Keratinocyte (primary cell): Measurements from ENCODE around the gene STOML3. TPM values are rescaled to one million over a fixed set of nuclear protein-coding genes. Genes with fewer than 3 reads are reported as not detected.

Experiments used
- DNase-seq: peaks from one replicate; pipeline ENCODE4 v3.0.0-alpha.2; 2011; ENCODE audit warnings: low read depth, missing footprints, low spot score
- FAIRE-seq: peaks from 2 replicates; lab custom pipeline; 2011; peaks lifted over from hg19 to GRCh38; lab: Jason Lieb, UNC
- H2AFZ ChIP-seq: 2 replicates; pipeline ENCODE4 v1.6.0; 2012; ENCODE audit warnings: low read length, control low read depth, inconsistent platforms; ENCODE audit not compliant: control insufficient read depth
- H3K27ac ChIP-seq: 2 replicates; pipeline ENCODE4 v1.5.1; 2011; ENCODE audit warnings: low read length; ENCODE audit not compliant: control insufficient read depth, insufficient read depth
- H3K27me3 ChIP-seq: 3 replicates; pipeline ENCODE4 v1.6.0; 2011; ENCODE audit warnings: low read length; ENCODE audit not compliant: control insufficient read depth, insufficient read depth; ENCODE audit errors: extremely low read depth
- H3K36me3 ChIP-seq, 2 experiments: 2 replicates in 1 of 2; 3 replicates in 1 of 2; pipeline ENCODE4 v1.5.1; 2011; ENCODE audit warnings: low read length in 2 of 2, mild to moderate bottlenecking in 1 of 2; ENCODE audit not compliant: control insufficient read depth in 2 of 2, insufficient read depth in 2 of 2; ENCODE audit errors: extremely low read depth in 1 of 2
- H3K4me1 ChIP-seq: 3 replicates; pipeline ENCODE4 v1.5.1; 2011; ENCODE audit warnings: low read length; ENCODE audit not compliant: control insufficient read depth, insufficient read depth; ENCODE audit errors: extremely low read depth
- H3K4me2 ChIP-seq: 3 replicates; pipeline ENCODE4 v1.6.0; 2011; ENCODE audit warnings: low read depth, low read length; ENCODE audit not compliant: control insufficient read depth, insufficient read depth; ENCODE audit errors: extremely low read depth
- H3K4me3 ChIP-seq, 3 experiments: fragments of 200-600 bp in 1 of 3; sonication (generic) in 1 of 3; 2 replicates in 2 of 3; 3 replicates in 1 of 3; pipeline ENCODE4 v1.5.1; 2011 to 2016; ENCODE audit warnings: low read length in 3 of 3, mild to moderate bottlenecking in 3 of 3, control low read depth in 2 of 3, inconsistent platforms in 1 of 3, low read depth in 1 of 3, mixed read lengths in 1 of 3, mixed run types in 1 of 3, moderate library complexity in 1 of 3; ENCODE audit not compliant: control insufficient read depth in 2 of 3, insufficient read depth in 2 of 3; ENCODE audit errors: extremely low read depth in 1 of 3
- H3K79me2 ChIP-seq: 2 replicates; pipeline ENCODE4 v1.6.0; 2012; ENCODE audit warnings: low read length; ENCODE audit not compliant: control insufficient read depth, insufficient read depth
- H3K9ac ChIP-seq: 3 replicates; pipeline ENCODE4 v1.6.0; 2011; ENCODE audit warnings: low read length; ENCODE audit not compliant: control insufficient read depth, insufficient read depth; ENCODE audit errors: extremely low read depth
- H3K9me1 ChIP-seq: 3 replicates; pipeline ENCODE4 v1.6.0; 2011; ENCODE audit warnings: low read length; ENCODE audit not compliant: control insufficient read depth, insufficient read depth; ENCODE audit errors: extremely low read depth
- H3K9me3 ChIP-seq: 2 replicates; pipeline ENCODE4 v1.5.1; 2012; ENCODE audit warnings: low read depth, low read length; ENCODE audit not compliant: control insufficient read depth
- H4K20me1 ChIP-seq: 3 replicates; pipeline ENCODE4 v1.6.0; 2011; ENCODE audit warnings: low read length; ENCODE audit not compliant: control insufficient read depth, insufficient read depth; ENCODE audit errors: extremely low read depth
- EZH2 ChIP-seq: IDR thresholded peaks from one replicate; pipeline ENCODE4 v1.6.1; 2012; ENCODE audit warnings: inconsistent platforms, mild to moderate bottlenecking, low read length, moderate library complexity
- dilution Hi-C: fragments of 300-500 bp; cut with MboI; formaldehyde crosslinking; loops from one replicate; pipeline ENCODE4 v1.7.0; 2020; ENCODE audit warnings: low sequenced_read_pairs; ENCODE audit not compliant: extremely low pct_ligation_motif_present
- polyA plus RNA-seq, 5 experiments: library from polyadenylated mRNA; depleted of rRNA in 3 of 5; stranded (reverse) in 3 of 5; stranded (forward) in 1 of 5; unstranded in 1 of 5; fragments of >200 nt; gene quantifications; 1 replicate in 1 of 5; 2 replicates in 3 of 5; 3 replicates in 1 of 5; pipeline versions ENCODE4 v1.2.1 to v1.2.3, GENCODE V29; 2011 to 2012; ENCODE audit warnings: missing spikeins in 2 of 5, low read depth in 1 of 5, low replicate concordance in 1 of 5
- TF ChIP-seq, protein P1 (sequence below), 3 experiments: IDR thresholded peaks in 1 of 3; conservative IDR thresholded peaks in 1 of 3; optimal IDR thresholded peaks in 1 of 3; 2 replicates in 2 of 3; 3 replicates in 1 of 3; pipeline versions ENCODE3 to v1.5.1; 2011; ENCODE audit warnings: low read length in 3 of 3, mild to moderate bottlenecking in 3 of 3, moderate library complexity in 2 of 3, control low read depth in 1 of 3, inconsistent platforms in 1 of 3; ENCODE audit not compliant: insufficient read depth in 2 of 3; ENCODE audit errors: extremely low read depth in 1 of 3

Gene STOML3
- polyA plus RNA-seq, 1 donor (not counting 4 experiments of a cell fraction or from before 2014, with no cell fraction given), result not detected

DNA sequence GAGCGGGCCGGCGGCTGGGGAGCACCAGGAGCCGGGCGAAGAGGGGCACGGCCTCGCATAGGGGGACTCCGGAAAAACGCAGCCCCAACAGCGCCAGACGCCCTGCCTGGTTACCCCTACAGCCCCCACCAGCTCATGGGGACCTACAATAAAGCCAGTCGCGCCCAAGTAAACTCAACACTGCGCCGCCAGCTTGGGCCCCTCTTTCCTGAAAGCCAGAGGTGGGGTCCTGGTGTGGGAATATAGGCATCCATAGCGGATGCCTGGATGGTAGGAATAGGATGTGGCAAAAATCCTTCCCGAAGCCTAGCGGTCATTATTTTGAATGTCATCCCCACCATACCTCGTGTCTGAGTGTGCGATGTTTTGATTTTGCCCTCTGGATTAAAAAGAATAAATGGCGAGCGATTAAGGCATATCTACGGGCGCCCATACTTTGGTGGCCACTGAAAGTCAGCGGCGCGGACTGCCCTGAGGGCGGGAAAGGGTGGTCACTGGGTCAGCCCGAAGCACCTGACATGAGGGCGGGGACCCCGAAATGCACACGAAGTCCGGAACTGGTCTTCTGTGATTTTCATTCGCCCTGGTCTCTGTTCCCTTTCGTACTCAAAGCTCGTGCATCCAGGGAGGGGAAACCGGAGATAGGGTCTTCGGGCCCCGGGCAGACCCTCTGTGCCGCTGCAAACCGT, 47.4 kb upstream of the STOML3 start, which contains the start of the genes NHLRC3 and PROSER1:
Gene NHLRC3 (plus strand): TSS at position 577 of the 689 bp plus-strand sequence. CDS start 184 bp downstream, outside the sequence.
Gene PROSER1 (minus strand): TSS at position 210 of the 689 bp plus-strand sequence. CDS start 847 bp downstream, outside the sequence.
- dilution Hi-C loops, result no loop called here
- peak within 1 kb of the TSS; percentile 95 for H3K4me2 ChIP-seq
- H4K20me1 ChIP-seq, result no peaks in the 10 kb centered on the region
- H3K4me1 ChIP-seq, result peaks cover 5% of the 10 kb centered on the region
- H3K4me3 ChIP-seq, result peak within 1 kb of the TSS; percentile 79 to 99 (median 91)
- H3K79me2 ChIP-seq, result peaks cover 51% of the 10 kb centered on the region
- peak within 1 kb of the TSS; percentile 88 for H3K27ac ChIP-seq
- DNase-seq (no peak), FAIRE-seq (peak; percentile 63)
- no peaks in the 10 kb centered on the region for H3K9me1 ChIP-seq
- TF ChIP-seq EZH2, result no peak
- TF ChIP-seq, protein P1, sequence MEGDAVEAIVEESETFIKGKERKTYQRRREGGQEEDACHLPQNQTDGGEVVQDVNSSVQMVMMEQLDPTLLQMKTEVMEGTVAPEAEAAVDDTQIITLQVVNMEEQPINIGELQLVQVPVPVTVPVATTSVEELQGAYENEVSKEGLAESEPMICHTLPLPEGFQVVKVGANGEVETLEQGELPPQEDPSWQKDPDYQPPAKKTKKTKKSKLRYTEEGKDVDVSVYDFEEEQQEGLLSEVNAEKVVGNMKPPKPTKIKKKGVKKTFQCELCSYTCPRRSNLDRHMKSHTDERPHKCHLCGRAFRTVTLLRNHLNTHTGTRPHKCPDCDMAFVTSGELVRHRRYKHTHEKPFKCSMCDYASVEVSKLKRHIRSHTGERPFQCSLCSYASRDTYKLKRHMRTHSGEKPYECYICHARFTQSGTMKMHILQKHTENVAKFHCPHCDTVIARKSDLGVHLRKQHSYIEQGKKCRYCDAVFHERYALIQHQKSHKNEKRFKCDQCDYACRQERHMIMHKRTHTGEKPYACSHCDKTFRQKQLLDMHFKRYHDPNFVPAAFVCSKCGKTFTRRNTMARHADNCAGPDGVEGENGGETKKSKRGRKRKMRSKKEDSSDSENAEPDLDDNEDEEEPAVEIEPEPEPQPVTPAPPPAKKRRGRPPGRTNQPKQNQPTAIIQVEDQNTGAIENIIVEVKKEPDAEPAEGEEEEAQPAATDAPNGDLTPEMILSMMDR (optimal IDR thresholded peaks at IDR 0.05 in 1 of 3, IDR thresholded peaks at IDR 0.05 in 1 of 3, conservative IDR thresholded peaks at IDR 0.05 in 1 of 3; ENCODE audit: extremely low read depth in 1 of 3, insufficient read depth in 2 of 3, low read length in 3 of 3), result no peak
- no peaks in the 10 kb centered on the region for H3K36me3 ChIP-seq
- peak within 1 kb of the TSS; percentile 99 for H2AFZ ChIP-seq
- no peaks in the 10 kb centered on the region for H3K27me3 ChIP-seq
- no peaks in the 10 kb centered on the region for H3K9me3 ChIP-seq
- peak within 1 kb of the TSS; percentile 82 for H3K9ac ChIP-seq

DNA sequence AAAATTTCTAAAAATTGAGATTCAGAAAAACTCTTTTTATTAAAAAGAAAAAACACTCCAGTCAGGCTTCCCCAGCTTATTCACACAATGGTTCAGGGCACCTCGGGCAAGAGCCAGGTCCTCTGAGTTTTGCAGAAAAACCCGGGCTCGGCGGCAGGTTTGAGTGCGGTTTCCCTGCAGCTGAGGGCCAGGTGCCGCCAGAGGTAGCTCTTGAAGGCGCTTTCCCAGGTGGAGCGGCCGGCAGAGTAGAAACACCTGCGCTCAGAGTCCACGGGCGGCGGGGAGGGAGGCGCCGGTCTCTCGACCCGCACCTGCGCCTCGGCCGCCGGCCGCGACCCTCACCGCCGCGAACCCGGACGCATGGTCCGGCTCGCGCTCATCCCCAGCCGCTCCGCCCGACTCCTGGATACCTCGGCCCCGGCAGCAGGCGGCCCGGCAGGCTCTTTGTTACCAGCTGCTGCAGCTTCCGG, 46.8 kb upstream of the STOML3 start:
- Histone ChIP-seq H4K20me1 (no peaks in the 10 kb centered on the region), H3K9ac (peak overlapping the region; percentile 82), H3K4me2 (peak overlapping the region; percentile 72), H3K4me1 (peaks cover 5% of the 10 kb centered on the region), H3K9me1 (no peaks in the 10 kb centered on the region), H3K79me2 (peaks cover 56% of the 10 kb centered on the region), H3K36me3 (peaks cover 0 to 1% of the 10 kb centered on the region in 2 experiments), H2AFZ (peak overlapping the region; percentile 99), H3K27me3 (no peaks in the 10 kb centered on the region), H3K27ac (peak overlapping the region; percentile 88), H3K9me3 (no peaks in the 10 kb centered on the region), H3K4me3 (peak overlapping the region; percentile 79 to 99 (median 91))
- FAIRE-seq (no peak), DNase-seq (no peak)
- dilution Hi-C loops, result no loop called here
- no peak for TF ChIP-seq EZH2
